KOPT-K1 (cell line): ENCODE data around the gene IQCB1.
"Not testable (repeated sequence)": the region's sequence is repeated elsewhere in the genome, so short reads cannot be mapped to it uniquely, and the experiment has no call there.

Experiments
- H3K27ac ChIP-seq: fragments of 200-600 bp; sonication (generic); 2 replicates; pipeline ENCODE4 v1.5.1; 2016; ENCODE audit warnings: antibody characterized with exemption, mild to moderate bottlenecking, low read depth, low read length; ENCODE audit not compliant: poor library complexity, severe bottlenecking
- H3K36me3 ChIP-seq: fragments of 200-600 bp; sonication (generic); 2 replicates; pipeline ENCODE4 v1.5.1; 2017; ENCODE audit warnings: antibody characterized with exemption, mild to moderate bottlenecking, low read length, moderate library complexity; ENCODE audit not compliant: insufficient read depth
- H3K9me3 ChIP-seq: fragments of 200-600 bp; sonication (generic); 2 replicates; pipeline ENCODE4 v1.5.1; 2017; ENCODE audit warnings: antibody characterized with exemption, low read length, mild to moderate bottlenecking; ENCODE audit not compliant: insufficient read depth, poor library complexity, severe bottlenecking

IQCB1 gene, protein sequence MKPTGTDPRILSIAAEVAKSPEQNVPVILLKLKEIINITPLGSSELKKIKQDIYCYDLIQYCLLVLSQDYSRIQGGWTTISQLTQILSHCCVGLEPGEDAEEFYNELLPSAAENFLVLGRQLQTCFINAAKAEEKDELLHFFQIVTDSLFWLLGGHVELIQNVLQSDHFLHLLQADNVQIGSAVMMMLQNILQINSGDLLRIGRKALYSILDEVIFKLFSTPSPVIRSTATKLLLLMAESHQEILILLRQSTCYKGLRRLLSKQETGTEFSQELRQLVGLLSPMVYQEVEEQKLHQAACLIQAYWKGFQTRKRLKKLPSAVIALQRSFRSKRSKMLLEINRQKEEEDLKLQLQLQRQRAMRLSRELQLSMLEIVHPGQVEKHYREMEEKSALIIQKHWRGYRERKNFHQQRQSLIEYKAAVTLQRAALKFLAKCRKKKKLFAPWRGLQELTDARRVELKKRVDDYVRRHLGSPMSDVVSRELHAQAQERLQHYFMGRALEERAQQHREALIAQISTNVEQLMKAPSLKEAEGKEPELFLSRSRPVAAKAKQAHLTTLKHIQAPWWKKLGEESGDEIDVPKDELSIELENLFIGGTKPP

DNA sequence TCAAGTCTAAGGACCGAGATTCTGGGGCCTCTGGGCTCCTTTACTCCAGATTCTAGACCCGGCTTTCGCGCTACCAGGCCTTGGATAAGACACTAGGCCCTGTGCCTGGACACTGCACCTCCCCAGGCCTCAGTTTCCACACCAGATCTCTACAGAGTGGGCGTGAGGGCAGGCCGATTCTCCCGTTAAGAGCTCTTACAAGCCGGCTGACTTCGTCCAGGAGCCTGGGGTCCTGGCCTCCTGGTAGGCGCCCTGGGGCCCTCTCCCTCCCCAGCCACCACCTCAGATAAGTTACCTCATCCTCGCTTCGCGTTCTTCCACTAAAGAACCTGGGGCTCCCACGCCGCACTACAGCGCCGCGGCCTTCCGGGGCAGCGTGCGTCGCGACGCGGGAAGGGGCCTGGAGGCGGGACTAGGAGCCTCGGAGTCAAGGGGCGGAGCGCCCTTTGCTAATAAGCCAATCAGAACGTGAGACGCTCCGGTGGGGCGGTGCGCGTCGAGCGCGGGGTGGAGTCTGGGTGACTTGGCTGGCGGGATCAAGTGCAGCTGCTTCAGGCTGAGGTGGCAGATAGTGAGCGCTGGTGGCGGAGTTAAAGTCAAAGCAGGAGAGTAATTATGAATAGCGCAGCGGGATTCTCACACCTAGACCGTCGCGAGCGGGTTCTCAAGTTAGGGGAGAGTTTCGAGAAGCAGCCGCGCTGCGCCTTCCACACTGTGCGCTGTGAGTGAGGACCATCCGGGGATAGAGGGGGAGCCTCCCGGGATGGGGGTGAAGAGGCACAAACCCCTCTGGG, at the start of gene IQCB1, which contains the start of gene EAF2:
Gene IQCB1 (minus strand): TSS at position 390 of the 794 bp plus-strand sequence. CDS start 6,100 bp downstream, outside the sequence.
Gene EAF2 (plus strand): TSS at position 539 of the 794 bp plus-strand sequence. CDS start 77 bp downstream, at position 616.
- H3K36me3 ChIP-seq = peaks cover 30% of the 10 kb centered on the region
- no peaks in the 10 kb centered on the region for H3K9me3 ChIP-seq
- H3K27ac ChIP-seq = peak within 1 kb of the TSS; percentile 85

DNA sequence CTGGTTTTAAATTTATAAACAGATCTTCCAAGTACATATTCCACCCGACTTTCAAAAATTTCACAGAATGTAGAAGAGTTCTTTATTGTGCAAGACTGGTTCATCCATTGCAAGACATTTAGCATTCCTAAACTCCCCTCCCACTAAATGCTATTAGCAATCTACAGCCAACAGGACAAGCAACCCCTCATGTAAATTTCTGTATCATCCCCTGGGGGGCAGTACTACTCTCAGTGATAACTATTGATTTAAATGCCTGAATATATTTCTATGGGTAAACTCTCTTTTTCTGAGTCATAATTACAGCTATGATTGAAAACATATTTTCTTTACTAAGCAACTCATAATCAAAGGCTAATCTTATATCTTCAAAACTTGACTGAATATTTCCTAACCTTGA, 48.6 kb upstream of the IQCB1 start:
- Histone ChIP-seq H3K27ac (no peak overlapping the region), H3K36me3 (no peaks in the 10 kb centered on the region), H3K9me3 (no peaks in the 10 kb centered on the region)

GRCh38 chr3:121878411-121878810, 43.6 kb upstream of the IQCB1 start:
- H3K36me3 ChIP-seq = no peaks in the 10 kb centered on the region
- H3K9me3 ChIP-seq = no peaks in the 10 kb centered on the region
- H3K27ac ChIP-seq = no peak overlapping the region

GRCh38 chr3:121871430-121871829, 36.6 kb upstream of the IQCB1 start:
- Histone ChIP-seq H3K36me3 (no peaks in the 10 kb centered on the region), H3K9me3 (no peaks in the 10 kb centered on the region), H3K27ac (no peak overlapping the region)

- H3K27ac ChIP-seq = no peak overlapping the region
- H3K36me3 ChIP-seq = no peaks in the 10 kb centered on the region
- no peaks in the 10 kb centered on the region for H3K9me3 ChIP-seq
Measured at GRCh38 chr3:121870717-121871116, 35.9 kb upstream of the IQCB1 start.

- Histone ChIP-seq H3K27ac (no peak overlapping the region), H3K36me3 (no peaks in the 10 kb centered on the region), H3K9me3 (no peaks in the 10 kb centered on the region)
Measured at GRCh38 chr3:121869736-121870135, 34.9 kb upstream of the IQCB1 start.

- H3K27ac ChIP-seq = no peak overlapping the region
- no peaks in the 10 kb centered on the region for H3K9me3 ChIP-seq
- no peaks in the 10 kb centered on the region for H3K36me3 ChIP-seq
Measured at GRCh38 chr3:121863801-121864200, 28.9 kb upstream of the IQCB1 start.

DNA sequence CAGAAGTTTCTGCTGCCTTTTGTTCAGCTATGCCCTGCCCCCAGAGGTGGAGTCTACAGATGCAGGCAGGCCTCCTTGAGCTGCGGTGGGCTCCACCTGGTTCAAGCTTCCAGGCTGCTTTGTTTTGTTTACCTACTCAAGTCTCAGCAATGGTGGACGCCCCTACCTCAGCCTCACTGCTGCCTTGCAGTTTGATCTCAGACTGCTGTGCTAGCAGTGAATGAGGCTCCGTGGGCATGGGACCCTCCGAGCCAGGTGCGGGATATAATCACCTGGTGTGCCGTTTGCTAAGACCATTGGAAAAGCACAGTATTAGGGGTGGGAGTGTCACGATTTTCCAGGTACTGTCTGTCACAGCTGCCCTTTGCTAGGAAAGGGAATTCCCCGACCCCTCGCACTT, 28.4 kb upstream of the IQCB1 start:
- H3K9me3 ChIP-seq, H3K36me3 ChIP-seq, H3K27ac ChIP-seq: not testable (repeated sequence)

- not testable (repeated sequence) for H3K36me3 ChIP-seq, H3K27ac ChIP-seq, H3K9me3 ChIP-seq
Measured at GRCh38 chr3:121857778-121858177, 22.9 kb upstream of the IQCB1 start.

- Histone ChIP-seq H3K27ac (no peak overlapping the region), H3K36me3 (no peaks in the 10 kb centered on the region), H3K9me3 (no peaks in the 10 kb centered on the region)
Measured at GRCh38 chr3:121855555-121855954, 20.7 kb upstream of the IQCB1 start.

- H3K36me3 ChIP-seq = no peaks in the 10 kb centered on the region
- no peak overlapping the region for H3K27ac ChIP-seq
- H3K9me3 ChIP-seq = no peaks in the 10 kb centered on the region
Measured at GRCh38 chr3:121852256-121852655, 17.4 kb upstream of the IQCB1 start.

DNA sequence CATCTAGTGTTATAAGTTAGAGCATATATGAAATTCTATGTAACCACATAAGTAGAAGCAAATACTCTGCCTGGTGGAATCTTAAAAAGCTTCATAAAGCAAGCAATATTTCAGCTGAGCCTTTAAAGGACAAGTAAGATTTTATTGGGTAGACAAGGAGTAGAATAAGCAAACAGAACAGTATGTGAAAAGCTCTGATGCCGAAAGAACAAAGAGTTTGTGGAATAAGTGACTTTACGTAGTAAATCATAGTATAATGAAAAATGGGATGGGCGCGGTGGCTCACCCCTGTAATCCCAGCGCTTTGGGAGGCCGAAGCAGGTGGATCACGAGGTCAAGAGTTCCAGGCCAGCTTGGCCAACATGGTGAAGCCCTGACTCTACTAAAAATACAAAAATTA, 10.0 kb upstream of the IQCB1 start:
- Histone ChIP-seq H3K9me3 (no peaks in the 10 kb centered on the region), H3K36me3 (no peaks in the 10 kb centered on the region), H3K27ac (no peak overlapping the region)

- Histone ChIP-seq H3K27ac (no peak overlapping the region), H3K9me3 (no peaks in the 10 kb centered on the region), H3K36me3 (no peaks in the 10 kb centered on the region)
Measured at GRCh38 chr3:121839962-121840361, 5.1 kb upstream of the IQCB1 start.

GRCh38 chr3:121836481-121836880, 1.6 kb upstream of the IQCB1 start:
- H3K27ac ChIP-seq = no peak overlapping the region
- peaks cover 19% of the 10 kb centered on the region for H3K36me3 ChIP-seq
- H3K9me3 ChIP-seq = no peaks in the 10 kb centered on the region

DNA sequence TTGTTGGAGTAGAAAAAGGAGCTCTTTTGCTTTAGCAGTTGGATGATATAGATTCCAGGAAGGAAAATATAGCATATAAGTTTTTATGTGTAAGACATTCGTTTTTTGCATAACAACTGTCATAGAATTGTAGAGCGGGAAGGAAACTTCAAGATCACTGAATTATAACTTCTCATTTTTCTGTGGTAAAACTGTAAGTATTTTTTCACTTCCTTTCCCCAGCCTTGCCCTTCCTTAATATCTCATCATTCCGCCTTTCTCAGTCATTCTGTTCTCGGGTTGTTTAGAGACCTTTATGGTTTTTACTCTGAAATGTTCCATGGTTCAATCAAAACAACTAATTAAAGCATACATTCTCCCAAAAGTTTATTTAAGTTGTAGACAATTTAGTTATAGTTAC, 1.2 kb upstream of the IQCB1 start:
- Histone ChIP-seq H3K27ac (no peak overlapping the region), H3K9me3 (no peaks in the 10 kb centered on the region), H3K36me3 (peaks cover 23% of the 10 kb centered on the region)
